Liver (tissue), 10 donors: Measurements from ENCODE around the gene EML1. TPM values are rescaled to one million over a fixed set of nuclear protein-coding genes. Genes with fewer than 3 reads are reported as not detected.

Experiments
- DNase-seq: peaks from one replicate; pipeline ENCODE4 v3.0.0-alpha.2; 2017; ENCODE audit warnings: low spot score
- H3K27ac ChIP-seq, 2 donors: one replicate each; pipeline ENCODE4 v1.7.0; 2013; ENCODE audit warnings: inconsistent platforms in 2 of 2, low read length in 2 of 2, control low read depth in 1 of 2, low read depth in 1 of 2, mild to moderate bottlenecking in 1 of 2
- H3K27me3 ChIP-seq, 4 donors: one replicate each; pipeline versions ENCODE4 v1.6.1 to v1.7.0; 2013; ENCODE audit warnings: low read length in 3 of 4, inconsistent platforms in 1 of 4, mild to moderate bottlenecking in 1 of 4, moderate library complexity in 1 of 4; ENCODE audit not compliant: control insufficient read depth in 4 of 4, insufficient read depth in 4 of 4
- H3K36me3 ChIP-seq, 4 donors: one replicate each; pipeline versions ENCODE4 v1.6.1 to v1.7.0; 2013; ENCODE audit warnings: low read length in 3 of 4, mild to moderate bottlenecking in 3 of 4, low read depth in 1 of 4, moderate library complexity in 1 of 4; ENCODE audit not compliant: control insufficient read depth in 4 of 4, insufficient read depth in 3 of 4
- H3K4me1 ChIP-seq, 4 donors: one replicate each; pipeline versions ENCODE4 v1.6.1 to v1.7.0; 2013; ENCODE audit warnings: low read length in 3 of 4, mild to moderate bottlenecking in 3 of 4, moderate library complexity in 1 of 4; ENCODE audit not compliant: control insufficient read depth in 4 of 4, insufficient read depth in 4 of 4
- H3K4me3 ChIP-seq, 3 donors: one replicate each; pipeline versions ENCODE4 v1.6.1 to v1.7.0; 2013; ENCODE audit warnings: low read length in 3 of 3, control low read depth in 1 of 3, low read depth in 1 of 3, mild to moderate bottlenecking in 1 of 3
- H3K9ac ChIP-seq, 2 donors: one replicate each; pipeline ENCODE4 v1.7.0; 2013; ENCODE audit warnings: low read length in 2 of 2, mild to moderate bottlenecking in 2 of 2, moderate library complexity in 2 of 2, control low read depth in 1 of 2, low read depth in 1 of 2
- H3K9me3 ChIP-seq, 4 donors: one replicate each; pipeline versions ENCODE4 v1.6.1 to v1.7.0; 2013; ENCODE audit warnings: low read length in 3 of 4; ENCODE audit not compliant: control insufficient read depth in 4 of 4
- CTCF ChIP-seq: fragments of 150-350 bp; IDR thresholded peaks from 2 replicates; pipeline ENCODE4 v1.5.1; 2017; ENCODE audit warnings: improper control_type of control experiment, low read depth, low read length; ENCODE audit not compliant: missing input control
- WGBS: extraction: QIAGEN DNeasy Blood & Tissue Kit; methylation state at CpG from one replicate; pipeline ENCODE4 v1.1.7; 2013; 5-methylcytosine and 5-hydroxymethylcytosine counted together
- polyA plus RNA-seq, 2 donors: library from polyadenylated mRNA; stranded (reverse) in 1 of 2; unstranded in 1 of 2; fragments of 200-250 nt in 1 of 2; fragments of >200 nt in 1 of 2; fragmentation: Nextera tagmentation in 1 of 2; extraction: Ambion mirVana in 1 of 2; gene quantifications; one replicate each; pipeline versions ENCODE4 v1.2.1 to v1.2.3, GENCODE V29; 2013 to 2015
- small RNA-seq: library from RNA; depleted of rRNA; stranded (forward); fragments of <200 nt; gene quantifications from one replicate; pipeline ENCODE3, GENCODE V24; 2014
- total RNA-seq, 2 donors: library from RNA; depleted of rRNA; stranded (reverse); fragments of >200 nt; gene quantifications; one replicate each; pipeline ENCODE4 v1.2.3, GENCODE V29; 2014
- donor health status: healthy.
- donor health status: healthy.
- donor health status: healthy.
- donor health status: healthy.
- donor health status: healthy.

Gene EML1
- total and polyA plus RNA-seq, 4 donors: 2.7 to 14.6 (median 4.6) TPM

DNA sequence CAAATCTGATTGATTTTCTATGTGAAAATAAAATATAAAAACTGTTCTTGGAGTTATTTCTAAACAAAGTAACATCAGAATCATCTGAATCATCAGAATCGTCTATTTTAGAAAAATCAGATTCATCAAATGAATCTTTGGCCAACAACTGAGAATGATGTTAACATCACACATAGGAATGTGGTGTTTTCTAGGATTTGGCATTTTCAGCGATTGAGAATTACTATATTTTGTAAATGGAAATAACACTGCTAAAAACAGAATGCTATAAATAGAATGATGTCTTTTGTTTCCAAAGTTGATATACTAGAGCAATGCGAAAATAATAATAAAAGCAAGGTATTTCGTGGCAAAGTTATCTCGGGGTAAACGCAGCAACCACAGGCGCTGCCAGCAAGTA is 198.1 kb downstream of the EML1 start:
- Histone ChIP-seq H3K9me3 (no peaks in the 10 kb centered on the region), H3K4me1 (no peaks in the 10 kb centered on the region), H3K4me3 (no peak overlapping the region), H3K27ac (no peak overlapping the region), H3K27me3 (no peaks in the 10 kb centered on the region), H3K36me3 (no peaks in the 10 kb centered on the region), H3K9ac (no peak overlapping the region)
- DNase-seq: no peak
- WGBS: 88% methylated on average over 7 of the region's 7 CpGs
- TF ChIP-seq CTCF: no peak

Small RNA genes within 50 kb of the gene (small RNA-seq; reads per million reads assigned to genes)
- not detected for gene RNU1-47P

Other genes starting within 250 kb of the EML1 start
- gene CCDC85C, start 189.2 kb upstream of the EML1 start, total RNA-seq: 10 to 100 TPM in 1 of 2 donors, 1 to 10 TPM in 1; 7.1 to 12.1 TPM
- 10 to 100 TPM in 1 of 2 donors, 1 to 10 TPM in 1; 4.0 to 23.9 TPM for gene CCDC85C, start 189.2 kb upstream of the EML1 start, polyA plus RNA-seq
- 1 to 10 TPM; 1.0 to 1.7 TPM for gene HHIPL1, start 148.3 kb upstream of the EML1 start, total RNA-seq
- gene HHIPL1, start 148.3 kb upstream of the EML1 start, polyA plus RNA-seq: under 1 TPM; 0.96 to 0.99 TPM
- under 1 TPM; 0.14 to 0.92 TPM for gene CYP46A1, start 109.1 kb upstream of the EML1 start, total RNA-seq
- gene CYP46A1, start 109.1 kb upstream of the EML1 start, polyA plus RNA-seq: under 1 TPM; 0.43 to 0.53 TPM